OCI-LY1 (cell line): ENCODE results near the gene KCNMA1.

Source experiments
- H2AFZ ChIP-seq: fragments of 200-600 bp; sonication (generic), shearing (Covaris generic); 2 replicates; pipeline ENCODE4 v1.6.0; 2014; ENCODE audit warnings: antibody characterized with exemption, mild to moderate bottlenecking, low read length
- H3F3A ChIP-seq: fragments of 200-600 bp; sonication (generic), shearing (Covaris generic); 2 replicates; pipeline ENCODE4 v1.6.0; 2014; ENCODE audit warnings: mild to moderate bottlenecking, antibody characterized with exemption, low read length, moderate library complexity; ENCODE audit not compliant: insufficient read depth
- H3K27ac ChIP-seq: fragments of 200-600 bp; sonication (generic); 2 replicates; pipeline ENCODE4 v1.5.1; 2014; ENCODE audit warnings: low read length, mixed run types, mild to moderate bottlenecking, low read depth; ENCODE audit not compliant: poor library complexity, severe bottlenecking
- H3K27me3 ChIP-seq: fragments of 200-600 bp; sonication (generic); 2 replicates; pipeline ENCODE4 v1.6.0; 2014; ENCODE audit warnings: antibody characterized with exemption, mild to moderate bottlenecking, low read length, moderate library complexity; ENCODE audit not compliant: insufficient read depth
- H3K36me3 ChIP-seq: fragments of 200-600 bp; sonication (generic); 2 replicates; pipeline ENCODE4 v1.6.1; 2014; ENCODE audit warnings: mild to moderate bottlenecking, antibody characterized with exemption, low read length, moderate library complexity, mixed read lengths; ENCODE audit not compliant: insufficient read depth
- H3K4me1 ChIP-seq: fragments of 200-600 bp; sonication (generic); 2 replicates; pipeline ENCODE4 v1.5.1; 2014; ENCODE audit warnings: mild to moderate bottlenecking, low read length, moderate library complexity; ENCODE audit not compliant: insufficient read depth, severe bottlenecking
- H3K4me2 ChIP-seq: fragments of 200-600 bp; sonication (generic), shearing (Covaris generic); 2 replicates; pipeline ENCODE4 v1.6.1; 2014; ENCODE audit warnings: low read length
- H3K4me3 ChIP-seq: fragments of 200-600 bp; sonication (generic); 2 replicates; pipeline ENCODE4 v1.5.1; 2014; ENCODE audit warnings: low read length, low read depth, mild to moderate bottlenecking, mixed read lengths; ENCODE audit not compliant: poor library complexity, severe bottlenecking
- H3K79me2 ChIP-seq: fragments of 200-600 bp; shearing (Covaris generic); 2 replicates; pipeline ENCODE4 v1.6.1; 2016; ENCODE audit warnings: mixed run types, low read length, mixed read lengths; ENCODE audit not compliant: insufficient read depth
- H3K9ac ChIP-seq: fragments of 200-600 bp; sonication (generic), shearing (Covaris generic); 2 replicates; pipeline ENCODE4 v1.6.1; 2014; ENCODE audit warnings: mild to moderate bottlenecking, low read length, mixed read lengths
- H3K9me2 ChIP-seq: fragments of 200-600 bp; sonication (generic), shearing (Covaris generic); 2 replicates; pipeline ENCODE4 v1.6.1; 2014; ENCODE audit warnings: low read depth, mild to moderate bottlenecking, low read length, mixed read lengths
- H3K9me3 ChIP-seq: fragments of 200-600 bp; shearing (Covaris generic); 2 replicates; pipeline ENCODE4 v1.6.1; 2014; ENCODE audit warnings: low read length, mixed read lengths
- H4K20me1 ChIP-seq: fragments of 200-600 bp; sonication (generic), shearing (Covaris generic); 2 replicates; pipeline ENCODE4 v1.6.0; 2016; ENCODE audit warnings: mild to moderate bottlenecking, low read length; ENCODE audit not compliant: insufficient read depth
- CTCF ChIP-seq: fragments of 200-600 bp; sonication (generic), shearing (Covaris generic); IDR thresholded peaks from 2 replicates; pipeline ENCODE4 v1.5.1; 2017; ENCODE audit warnings: mild to moderate bottlenecking, antibody characterized with exemption, low read length, moderate library complexity, mixed read lengths
- EZH2 ChIP-seq: fragments of 200-600 bp; sonication (generic), shearing (Covaris generic); IDR thresholded peaks from 2 replicates; pipeline ENCODE4 v1.8.0; 2017; ENCODE audit warnings: borderline replicate concordance, mixed run types, mild to moderate bottlenecking, antibody characterized with exemption, low read length, moderate library complexity, mixed read lengths

The KCNMA1 gene

GRCh38 chr10:76878514-76878913, 759.1 kb downstream of the KCNMA1 start:
- Histone ChIP-seq H3K4me3 (no peak overlapping the region), H3K4me2 (no peak overlapping the region), H3K9me2 (no peaks in the 10 kb centered on the region), H3K79me2 (no peaks in the 10 kb centered on the region), H3F3A (no peaks in the 10 kb centered on the region), H4K20me1 (no peaks in the 10 kb centered on the region), H3K36me3 (no peaks in the 10 kb centered on the region), H3K27me3 (0 out of 2 replicates have a peak, but pooled peaks cover 4% of the 10 kb centered on the region), H3K4me1 (no peaks in the 10 kb centered on the region), H3K9me3 (no peaks in the 10 kb centered on the region), H3K27ac (no peak overlapping the region), H2AFZ (no peak overlapping the region), H3K9ac (no peak overlapping the region)
- TF ChIP-seq EZH2 (no peak), CTCF (no peak)

GRCh38 chr10:76874896-76875295, 762.7 kb downstream of the KCNMA1 start:
- Histone ChIP-seq H4K20me1 (no peaks in the 10 kb centered on the region), H3F3A (no peaks in the 10 kb centered on the region), H3K9me2 (no peaks in the 10 kb centered on the region), H3K9ac (no peak overlapping the region), H3K27me3 (no peaks in the 10 kb centered on the region), H3K4me2 (no peak overlapping the region), H3K4me1 (no peaks in the 10 kb centered on the region), H3K4me3 (no peak overlapping the region), H3K79me2 (no peaks in the 10 kb centered on the region), H3K9me3 (no peaks in the 10 kb centered on the region), H2AFZ (no peak overlapping the region), H3K36me3 (no peaks in the 10 kb centered on the region), H3K27ac (no peak overlapping the region)
- TF ChIP-seq EZH2 (no peak), CTCF (no peak)

GRCh38 chr10:76874176-76874575, 763.4 kb downstream of the KCNMA1 start:
- Histone ChIP-seq H2AFZ (no peak overlapping the region), H3K9me2 (no peaks in the 10 kb centered on the region), H3K4me1 (no peaks in the 10 kb centered on the region), H3F3A (no peaks in the 10 kb centered on the region), H3K36me3 (no peaks in the 10 kb centered on the region), H3K9me3 (no peaks in the 10 kb centered on the region), H3K4me3 (no peak overlapping the region), H3K9ac (no peak overlapping the region), H3K79me2 (no peaks in the 10 kb centered on the region), H3K27me3 (no peaks in the 10 kb centered on the region), H3K27ac (no peak overlapping the region), H3K4me2 (no peak overlapping the region), H4K20me1 (no peaks in the 10 kb centered on the region)
- TF ChIP-seq CTCF: no peak
- no peak for TF ChIP-seq EZH2
